Tibial artery (tissue), 4 donors: ENCODE data around the gene SLC35B2.

Experiments used
- DNase-seq, 2 donors: peaks; one replicate each; pipeline ENCODE4 v3.0.0-alpha.2; 2019
- H3K27ac ChIP-seq, 2 donors: fragments of 200-600 bp; sonication (generic) in 1 of 2; 1 replicate in 1 of 2; 2 replicates in 1 of 2; pipeline ENCODE4 v1.5.1; 2018 to 2019; ENCODE audit warnings: mild to moderate bottlenecking in 1 of 2
- H3K27me3 ChIP-seq, 2 donors: fragments of 200-600 bp; sonication (generic) in 1 of 2; one replicate each; pipeline versions ENCODE4 v1.5.1 to v1.6.0; 2016 to 2019
- H3K36me3 ChIP-seq, 3 donors: fragments of 200-600 bp; sonication (generic) in 2 of 3; one replicate each; pipeline ENCODE4 v1.5.1; 2016 to 2019; ENCODE audit warnings: mild to moderate bottlenecking in 2 of 3
- H3K4me1 ChIP-seq, 4 donors: fragments of 200-600 bp; sonication (generic) in 2 of 4; 1 replicate in 3 of 4; 2 replicates in 1 of 4; pipeline ENCODE4 v1.5.1; 2016 to 2019
- H3K4me3 ChIP-seq, 2 donors: fragments of 200-600 bp; sonication (generic) in 1 of 2; 1 replicate in 1 of 2; 2 replicates in 1 of 2; pipeline ENCODE4 v1.5.1; 2018 to 2019; ENCODE audit warnings: mild to moderate bottlenecking in 2 of 2
- H3K9me3 ChIP-seq, 3 donors: fragments of 200-600 bp; sonication (generic) in 1 of 3; one replicate each; pipeline ENCODE4 v1.5.1; 2016 to 2019
- intact Hi-C: fragments of 100-400 bp; cut with DNase I; formaldehyde crosslinking; loops from one replicate; pipeline ENCODE4 v1.15.0; 2023; ENCODE audit warnings: low total_unique reads
- TF ChIP-seq, protein P1 (sequence below), 2 experiments: fragments of 200-600 bp in 1 of 2; fragments of 450-650 bp in 1 of 2; IDR thresholded peaks; one replicate each; pipeline ENCODE4 v1.5.1; 2017 to 2019; ENCODE audit warnings: antibody characterized with exemption in 2 of 2, mild to moderate bottlenecking in 1 of 2, moderate library complexity in 1 of 2

SLC35B2 gene

GRCh38 chr6:44262467-44263353 is 5.4 kb upstream of the SLC35B2 start:
- Histone ChIP-seq H3K9me3 (no peaks in the 10 kb centered on the region), H3K4me1 (peaks cover 0 to 44% (median 29%) of the 10 kb centered on the region in 4 donors), H3K4me3 (peak overlapping the region; percentile 13 to 72), H3K27me3 (no peaks in the 10 kb centered on the region), H3K27ac (no peak overlapping the region), H3K36me3 (peaks cover 0 to 20% (median 5%) of the 10 kb centered on the region in 3 donors)
- TF ChIP-seq, protein P1, sequence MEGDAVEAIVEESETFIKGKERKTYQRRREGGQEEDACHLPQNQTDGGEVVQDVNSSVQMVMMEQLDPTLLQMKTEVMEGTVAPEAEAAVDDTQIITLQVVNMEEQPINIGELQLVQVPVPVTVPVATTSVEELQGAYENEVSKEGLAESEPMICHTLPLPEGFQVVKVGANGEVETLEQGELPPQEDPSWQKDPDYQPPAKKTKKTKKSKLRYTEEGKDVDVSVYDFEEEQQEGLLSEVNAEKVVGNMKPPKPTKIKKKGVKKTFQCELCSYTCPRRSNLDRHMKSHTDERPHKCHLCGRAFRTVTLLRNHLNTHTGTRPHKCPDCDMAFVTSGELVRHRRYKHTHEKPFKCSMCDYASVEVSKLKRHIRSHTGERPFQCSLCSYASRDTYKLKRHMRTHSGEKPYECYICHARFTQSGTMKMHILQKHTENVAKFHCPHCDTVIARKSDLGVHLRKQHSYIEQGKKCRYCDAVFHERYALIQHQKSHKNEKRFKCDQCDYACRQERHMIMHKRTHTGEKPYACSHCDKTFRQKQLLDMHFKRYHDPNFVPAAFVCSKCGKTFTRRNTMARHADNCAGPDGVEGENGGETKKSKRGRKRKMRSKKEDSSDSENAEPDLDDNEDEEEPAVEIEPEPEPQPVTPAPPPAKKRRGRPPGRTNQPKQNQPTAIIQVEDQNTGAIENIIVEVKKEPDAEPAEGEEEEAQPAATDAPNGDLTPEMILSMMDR (IDR thresholded peaks at IDR 0.05) = no peak
- intact Hi-C loops = loop anchor here (10.0 kb wide), 1 partner anchor 168 kb away; no protein-coding TSS in a partner anchor
- no peak for DNase-seq

DNA sequence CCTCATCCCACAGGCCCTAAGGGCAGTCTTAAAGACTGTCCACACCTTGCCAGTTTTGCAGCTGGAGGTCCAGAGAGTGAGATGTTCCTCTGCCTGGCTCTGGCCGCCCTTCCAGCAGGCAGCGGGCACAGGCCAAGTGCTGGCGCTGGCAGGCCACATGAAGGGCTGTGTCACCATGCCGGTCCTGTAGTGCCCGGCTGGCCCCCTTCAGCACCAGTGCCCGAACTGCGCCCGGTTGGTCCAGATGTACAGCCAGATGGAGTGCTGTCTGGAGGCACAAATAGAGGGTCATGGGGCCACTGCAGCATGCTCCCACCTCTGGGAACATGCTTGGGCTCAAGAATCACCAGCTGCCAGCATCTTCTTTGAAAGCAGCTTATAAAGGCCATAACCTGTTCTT is 4.3 kb upstream of the SLC35B2 start:
- peaks cover 0 to 49% (median 33%) of the 10 kb centered on the region in 4 donors for H3K4me1 ChIP-seq
- no peak overlapping the region for H3K4me3 ChIP-seq
- peaks cover 0 to 20% (median 5%) of the 10 kb centered on the region in 3 donors for H3K36me3 ChIP-seq
- H3K9me3 ChIP-seq = no peaks in the 10 kb centered on the region
- intact Hi-C loops = loop anchor here (10.0 kb wide), 1 partner anchor 167 kb away; no protein-coding TSS in a partner anchor
- no peak for DNase-seq
- no peak overlapping the region for H3K27ac ChIP-seq
- H3K27me3 ChIP-seq = no peaks in the 10 kb centered on the region
- TF ChIP-seq, protein P1 (IDR thresholded peaks at IDR 0.05) = no peak

DNA sequence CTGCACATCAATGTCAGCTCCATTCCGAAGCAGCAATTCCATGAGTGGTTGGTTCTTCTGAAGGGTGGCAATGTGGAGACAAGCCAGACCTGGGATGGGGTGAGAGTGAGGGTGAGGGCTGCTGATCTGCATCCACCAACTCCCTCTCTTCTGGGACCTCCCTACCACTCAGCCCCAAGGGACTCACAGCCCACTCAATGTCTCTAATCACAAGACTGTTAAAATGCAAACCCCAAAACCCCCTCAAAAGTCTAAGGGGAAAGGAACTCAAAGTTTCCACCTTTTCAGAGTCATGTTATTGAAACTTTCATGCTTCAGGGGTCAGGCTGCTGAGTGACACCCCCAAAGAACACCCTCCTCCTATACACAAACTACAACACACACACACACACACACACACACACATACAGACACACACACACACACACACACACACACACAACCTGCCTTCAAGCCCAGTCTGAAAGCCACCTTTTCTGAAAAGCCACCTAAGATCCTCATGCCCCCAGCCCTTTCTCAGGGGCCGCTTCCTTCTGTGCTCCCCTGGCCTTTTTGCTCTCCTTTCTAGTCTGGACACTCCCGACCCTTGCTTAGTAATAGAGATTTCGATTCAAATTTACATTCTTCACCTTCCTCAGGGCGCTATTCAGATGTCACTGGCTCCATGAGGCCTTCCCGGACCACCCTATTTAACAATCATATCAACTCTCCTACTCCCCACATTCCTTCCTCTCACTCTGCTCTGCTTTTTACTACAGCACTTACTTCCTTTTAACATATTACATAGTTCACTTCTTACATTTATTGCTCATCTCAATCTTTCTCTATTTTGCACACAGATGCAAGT is 3.3 kb upstream of the SLC35B2 start:
- no peak overlapping the region for H3K4me3 ChIP-seq
- no peaks in the 10 kb centered on the region for H3K27me3 ChIP-seq
- H3K27ac ChIP-seq = no peak overlapping the region
- DNase-seq = no peak
- no peaks in the 10 kb centered on the region for H3K9me3 ChIP-seq
- H3K4me1 ChIP-seq = peaks cover 0 to 53% (median 42%) of the 10 kb centered on the region in 4 donors
- TF ChIP-seq, protein P1 (IDR thresholded peaks at IDR 0.05) = no peak
- peaks cover 0 to 20% (median 5%) of the 10 kb centered on the region in 3 donors for H3K36me3 ChIP-seq
- intact Hi-C loops = loop anchor here (10.0 kb wide), 1 partner anchor 166 kb away; no protein-coding TSS in a partner anchor

DNA sequence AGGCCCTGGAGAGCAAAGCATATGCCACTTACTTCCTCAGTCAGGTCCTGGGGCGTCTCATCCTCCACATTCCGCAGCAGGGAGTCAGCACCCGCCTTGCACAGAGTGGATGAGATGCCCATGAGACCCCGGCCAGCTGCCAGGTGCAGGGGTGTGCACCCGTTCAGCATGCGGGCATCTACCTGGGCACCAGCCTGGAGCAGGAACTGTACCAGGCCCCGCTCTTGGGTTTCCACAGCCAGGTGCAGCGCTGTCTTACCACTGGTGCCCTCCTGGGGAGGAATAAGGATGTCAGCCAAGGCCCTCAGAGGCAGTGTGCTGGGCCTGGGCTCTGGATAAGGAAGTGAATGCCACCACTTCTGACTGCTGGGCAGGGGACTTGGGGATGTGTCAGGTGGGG is 2.7 kb upstream of the SLC35B2 start:
- Histone ChIP-seq H3K27me3 (no peaks in the 10 kb centered on the region), H3K4me1 (peaks cover 0 to 48% (median 42%) of the 10 kb centered on the region in 4 donors), H3K9me3 (no peaks in the 10 kb centered on the region), H3K4me3 (no peak overlapping the region), H3K36me3 (peaks cover 0 to 25% (median 10%) of the 10 kb centered on the region in 3 donors), H3K27ac (no peak overlapping the region)
- TF ChIP-seq, protein P1 (IDR thresholded peaks at IDR 0.05) = no peak
- no peak for DNase-seq
- intact Hi-C loops = loop anchor here (10.0 kb wide), 1 partner anchor 165 kb away; no protein-coding TSS in a partner anchor

GRCh38 chr6:44258921-44259320 is 1.6 kb upstream of the SLC35B2 start:
- Histone ChIP-seq H3K27me3 (no peaks in the 10 kb centered on the region), H3K9me3 (no peaks in the 10 kb centered on the region), H3K36me3 (peaks cover 10 to 36% (median 21%) of the 10 kb centered on the region in 3 donors), H3K4me1 (peaks cover 0 to 37% (median 32%) of the 10 kb centered on the region in 4 donors), H3K27ac (no peak overlapping the region), H3K4me3 (no peak overlapping the region)
- intact Hi-C loops = loop anchor here (5.0 kb wide), 1 partner anchor 87 kb away; no protein-coding TSS in a partner anchor
- no peak for DNase-seq
- TF ChIP-seq, protein P1 (IDR thresholded peaks at IDR 0.05) = no peak
